CD4-positive, alpha-beta T cell treated with Interleukin-6 for 4 hours (primary cell): ENCODE measurements around the gene PDZRN3.

Experiments used
- DNase-seq: peaks from one replicate; pipeline ENCODE4 v3.0.0-alpha.2; 2020; ENCODE audit warnings: mixed read lengths

Gene PDZRN3

DNA sequence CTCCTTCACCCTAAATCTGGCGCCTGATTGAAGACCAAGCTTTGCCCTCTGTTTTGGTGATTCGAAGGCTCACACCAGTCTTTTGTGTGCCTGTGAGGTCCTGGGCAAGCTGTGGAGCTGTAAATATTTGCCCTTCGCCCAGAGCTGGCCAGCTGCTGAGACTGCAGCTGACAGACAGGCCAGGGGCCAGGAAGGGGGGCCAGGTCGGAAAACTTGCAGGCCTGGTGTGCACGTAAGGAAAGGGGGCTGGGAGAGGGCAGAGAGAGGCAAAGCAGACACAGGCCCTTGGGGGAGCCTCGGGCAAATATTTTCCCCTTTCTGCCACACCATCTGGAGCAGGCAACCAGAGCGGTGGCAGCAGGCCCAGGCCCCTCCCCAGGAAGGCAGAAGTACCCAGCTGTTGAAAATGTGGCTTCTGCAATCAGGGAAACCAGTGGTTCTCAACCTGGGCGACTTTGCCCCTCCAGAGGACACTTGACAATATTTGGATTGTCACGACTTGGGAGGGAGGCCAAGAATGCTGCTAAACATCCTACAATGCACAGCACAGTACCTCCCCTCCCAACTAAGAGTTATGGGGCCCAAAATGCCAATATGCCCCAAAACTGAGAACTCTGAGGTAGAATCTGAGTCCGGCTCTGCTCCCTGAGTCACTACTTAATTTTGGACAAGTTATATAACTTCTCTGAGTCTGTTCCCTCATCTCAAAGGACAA lies 2.5 kb downstream of the PDZRN3 start:
- DNase-seq: no peak

DNA sequence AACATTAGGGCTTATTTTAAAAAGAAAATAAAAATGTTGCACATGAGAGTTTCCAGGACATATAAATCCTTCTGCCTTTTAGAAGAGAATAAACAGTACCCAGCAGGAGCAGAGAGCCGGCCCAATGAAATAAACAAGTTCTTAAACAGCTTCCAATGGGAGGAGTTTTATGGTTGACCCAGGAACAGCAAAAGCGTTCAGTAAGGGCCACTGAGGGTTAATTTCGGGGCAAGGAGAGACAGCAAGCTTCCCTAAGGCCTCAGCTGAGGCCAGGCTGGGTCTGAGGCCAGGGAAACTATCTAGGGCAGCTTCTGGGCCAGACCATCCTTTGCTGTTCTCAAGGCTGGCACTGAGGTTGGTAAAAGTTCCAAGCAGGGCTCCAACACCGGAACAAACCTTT lies 3.4 kb downstream of the PDZRN3 start:
- no peak for DNase-seq

DNA sequence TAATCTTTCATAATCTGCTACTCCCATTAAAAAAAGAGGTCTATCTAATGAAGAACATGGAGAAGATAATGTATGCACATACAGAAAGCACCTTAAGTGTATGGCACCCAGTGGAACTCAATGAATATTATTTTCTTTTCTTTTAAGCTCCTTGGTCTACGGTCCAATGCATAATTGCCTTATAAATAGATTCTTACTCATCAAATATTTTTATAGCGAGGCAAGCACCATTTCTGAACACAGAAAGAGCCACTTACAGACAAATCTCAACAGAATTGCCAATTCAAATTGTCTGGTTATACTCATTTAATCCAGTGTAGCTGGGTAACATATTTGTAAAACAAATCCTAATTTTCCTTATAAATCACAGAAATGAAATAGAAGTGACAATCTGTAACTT lies 6.3 kb downstream of the PDZRN3 start:
- DNase-seq: no peak

DNA sequence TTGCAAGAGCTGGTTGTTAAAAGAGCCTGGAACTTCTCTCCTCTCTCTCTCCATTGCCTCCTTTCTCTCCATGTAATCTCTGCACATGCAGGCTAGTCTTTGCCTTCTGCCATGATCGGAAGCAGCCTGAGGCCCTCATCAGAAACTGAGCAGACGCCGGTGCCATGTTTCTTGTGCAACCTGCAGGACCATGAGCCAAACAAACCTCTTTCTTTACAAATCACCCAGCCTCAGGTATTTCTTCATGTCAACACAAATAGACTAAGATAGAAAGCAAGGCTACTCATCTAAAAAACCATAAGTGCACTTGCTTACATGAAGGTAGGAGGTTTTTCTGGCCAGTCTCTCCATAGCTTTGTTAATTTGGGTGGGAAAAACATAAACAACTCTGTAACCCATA lies 8.7 kb downstream of the PDZRN3 start:
- DNase-seq: no peak

DNA sequence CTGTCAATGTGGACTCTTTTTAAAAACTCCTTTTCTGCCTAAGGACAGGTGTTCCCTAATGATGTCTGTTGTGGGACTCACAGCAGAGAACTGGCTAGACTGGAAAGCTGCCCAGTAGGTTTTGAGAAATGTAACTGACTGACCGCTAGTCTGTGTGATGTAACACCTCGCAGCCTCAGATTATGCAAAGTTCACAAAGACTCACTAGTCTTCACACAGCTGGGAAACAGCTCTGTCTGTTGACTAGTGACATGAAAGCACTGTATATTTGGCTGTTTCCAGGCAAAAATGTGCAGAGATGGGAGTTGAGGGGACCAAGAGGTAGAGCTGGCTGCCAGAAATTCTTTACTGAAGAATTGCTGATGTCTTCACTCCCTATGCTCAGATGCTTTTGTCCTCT lies 10.3 kb downstream of the PDZRN3 start:
- DNase-seq: no peak

DNA sequence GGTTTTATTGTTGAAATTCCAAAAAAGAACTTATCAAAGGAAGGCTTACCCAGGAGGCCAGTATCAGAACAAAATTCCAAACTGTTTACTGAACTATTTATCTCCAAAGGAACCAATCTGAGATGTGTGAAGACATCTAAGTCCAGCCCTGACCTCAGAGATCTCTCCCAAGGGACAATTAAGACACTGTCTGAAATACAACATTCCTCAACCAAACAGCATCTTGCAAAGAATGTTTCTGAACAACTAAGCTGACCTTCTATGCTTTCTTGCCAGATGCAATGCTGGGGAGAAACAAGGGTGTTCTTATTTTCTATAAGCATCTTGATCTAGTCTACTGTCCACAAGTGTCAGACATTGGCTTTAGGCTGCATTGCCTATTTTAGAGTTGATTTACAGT lies 13.6 kb downstream of the PDZRN3 start:
- DNase-seq: no peak

DNA sequence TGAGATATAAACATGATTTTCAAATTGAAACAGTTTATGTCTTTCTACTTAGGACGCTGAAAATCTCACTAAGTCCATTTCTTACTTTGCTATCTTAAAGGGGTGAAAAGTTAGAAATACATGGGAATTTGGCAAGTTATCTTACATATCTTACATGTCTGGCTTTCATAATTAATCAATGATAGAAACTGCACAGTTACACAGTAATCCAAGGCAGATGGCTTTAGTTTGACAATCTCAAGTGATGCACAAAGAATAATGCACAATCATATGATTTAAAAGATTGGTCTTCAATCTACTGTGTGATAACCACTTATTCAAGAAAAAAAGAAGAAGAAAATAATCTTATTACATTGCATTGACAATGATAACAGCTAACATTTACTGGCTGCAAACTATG lies 14.2 kb downstream of the PDZRN3 start:
- no peak for DNase-seq

DNA sequence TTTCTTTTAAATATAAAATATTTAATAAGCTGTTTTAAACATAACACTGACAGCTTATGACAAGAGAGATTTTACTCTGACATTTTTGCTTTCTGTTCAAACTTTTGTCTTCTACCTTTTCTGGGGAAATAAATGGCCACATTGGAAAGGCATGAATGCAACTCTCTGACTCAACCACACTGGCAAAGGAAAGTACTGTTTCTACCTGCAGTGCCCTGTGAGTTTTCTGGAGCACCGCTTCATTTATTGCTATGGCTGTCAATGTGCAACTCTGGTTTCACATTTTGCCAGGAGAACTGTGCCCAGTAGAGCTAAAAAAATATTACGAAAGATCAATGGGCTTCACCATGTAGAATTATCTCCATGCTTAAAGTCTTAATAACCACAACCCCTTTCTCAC lies 15.1 kb downstream of the PDZRN3 start:
- no peak for DNase-seq

DNA sequence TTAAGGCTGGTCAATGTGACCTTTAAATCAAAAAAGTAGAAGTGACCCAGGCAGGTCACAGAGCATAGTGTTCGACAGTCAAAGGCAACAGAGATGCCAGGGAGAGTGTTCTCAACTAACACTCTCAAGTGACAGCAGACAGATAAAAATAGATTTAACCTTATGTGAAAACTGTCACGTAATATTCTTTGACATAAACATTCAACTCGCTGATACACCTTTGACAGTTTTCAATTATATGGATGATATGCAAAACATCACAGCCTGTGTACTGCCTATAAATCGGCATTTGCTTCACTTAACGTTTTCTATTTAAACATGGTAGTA lies 15.5 kb downstream of the PDZRN3 start:
- DNase-seq: no peak

DNA sequence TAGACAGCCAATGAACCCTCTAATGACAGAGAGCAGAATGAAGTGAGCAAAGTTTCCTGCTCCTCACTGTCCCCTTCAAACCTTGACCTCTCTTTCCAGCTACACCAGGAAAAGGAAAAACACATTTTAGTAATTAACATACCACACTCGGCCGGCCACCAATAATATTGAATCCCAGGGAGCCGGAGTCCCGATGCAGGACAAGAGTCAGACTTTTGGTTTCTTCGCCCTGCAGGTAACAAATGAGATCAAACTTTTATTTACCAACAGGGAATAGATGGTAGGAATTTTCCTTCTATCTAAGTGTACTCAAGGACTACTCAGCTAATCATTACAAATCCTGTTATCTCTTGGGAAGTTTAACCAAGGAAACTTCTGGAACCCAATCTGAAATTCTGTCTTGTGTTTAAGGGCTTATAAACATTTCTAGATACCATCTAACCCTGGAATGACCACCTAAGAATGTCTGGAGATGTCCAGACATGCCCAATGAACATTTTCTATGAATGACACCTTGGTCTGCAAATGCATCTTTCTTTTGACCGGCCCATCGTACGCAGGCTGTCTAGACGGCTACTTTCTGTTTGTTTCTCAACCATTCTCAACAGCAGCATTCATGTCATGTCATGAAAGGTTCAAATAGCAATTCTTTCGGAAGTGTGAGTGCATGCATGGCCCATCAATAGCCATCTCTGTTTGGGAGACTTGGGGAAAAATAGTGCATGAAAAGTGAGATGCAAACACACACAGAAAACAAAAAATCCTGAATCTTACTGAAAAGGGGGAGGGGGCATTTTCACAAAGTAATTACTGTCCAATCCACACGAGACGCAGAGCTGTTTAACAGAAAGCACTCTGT lies 16.1 kb downstream of the PDZRN3 start:
- DNase-seq: no peak

DNA sequence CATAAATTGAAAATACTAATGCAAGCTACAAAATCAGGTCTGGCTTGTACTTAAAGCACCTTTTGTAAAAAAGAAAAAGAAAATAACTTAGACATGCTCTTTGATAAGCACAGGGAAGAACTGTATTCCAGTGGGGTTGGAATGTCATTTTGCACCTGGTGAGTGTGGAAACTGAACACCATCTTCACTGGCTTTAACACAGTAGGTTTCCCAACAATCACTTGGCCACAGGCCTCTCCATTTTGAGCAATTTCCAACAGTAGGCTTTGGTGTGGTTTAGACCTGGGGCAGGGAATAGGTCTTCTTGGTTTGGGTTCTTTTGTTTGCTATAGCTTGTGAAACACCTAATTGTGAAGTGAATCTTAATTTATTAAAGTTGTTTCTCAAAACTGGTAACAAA lies 18.9 kb downstream of the PDZRN3 start:
- DNase-seq: no peak

DNA sequence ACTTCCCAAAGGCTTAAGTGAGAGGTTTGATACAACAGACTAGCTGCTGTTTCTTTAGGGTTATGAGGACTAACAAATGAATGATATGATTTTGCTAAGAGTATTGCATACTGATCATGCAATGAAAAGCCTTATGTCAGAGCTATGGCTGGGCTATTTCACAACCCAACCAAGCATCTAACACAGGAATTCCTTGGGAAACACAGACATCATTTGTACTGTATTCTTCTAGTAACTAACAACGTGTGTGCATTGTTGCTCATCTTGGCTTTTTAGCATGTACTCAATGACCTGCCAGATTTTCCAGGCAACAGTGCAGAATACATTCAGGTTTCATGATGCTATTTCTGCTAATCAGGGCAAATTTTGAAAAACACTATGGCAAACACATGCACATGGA lies 19.3 kb downstream of the PDZRN3 start:
- DNase-seq: no peak

DNA sequence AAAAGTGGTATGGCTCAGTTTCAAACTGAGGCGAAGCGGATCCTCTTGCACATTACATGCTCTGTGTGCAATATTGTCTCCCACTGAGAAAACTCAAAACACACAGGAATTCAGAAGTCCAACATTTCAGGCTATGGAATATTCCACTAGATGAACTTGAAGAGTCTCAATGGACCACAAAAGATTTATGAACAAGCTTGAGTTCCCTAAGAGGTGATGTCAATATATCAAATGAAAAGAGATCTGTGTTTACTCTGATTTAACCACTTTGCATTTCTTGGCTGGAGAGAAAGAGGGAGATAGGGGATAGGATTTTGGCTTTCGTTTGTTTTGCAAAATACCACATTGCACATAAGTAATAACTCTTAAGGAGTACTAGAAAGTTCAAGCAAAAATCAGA lies 20.3 kb downstream of the PDZRN3 start:
- DNase-seq: no peak

DNA sequence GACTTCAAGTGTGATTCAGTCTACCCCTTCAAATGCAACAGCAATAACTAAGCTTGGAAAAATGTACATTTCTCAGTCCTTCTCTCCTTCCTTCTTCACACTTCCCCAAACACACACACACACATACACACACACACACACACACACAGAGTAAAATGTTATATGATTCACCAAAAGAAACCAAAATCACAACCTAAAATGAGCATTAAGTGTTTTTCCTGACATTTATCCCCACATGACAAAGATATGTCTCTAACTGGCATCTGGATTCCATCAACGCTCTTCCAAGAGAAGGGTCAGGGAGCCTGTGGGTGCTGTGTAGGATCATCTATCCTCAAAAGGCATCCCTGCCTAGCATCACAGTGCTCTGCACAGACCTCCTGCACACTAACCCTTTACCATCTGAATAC lies 21.0 kb downstream of the PDZRN3 start:
- DNase-seq: no peak

DNA sequence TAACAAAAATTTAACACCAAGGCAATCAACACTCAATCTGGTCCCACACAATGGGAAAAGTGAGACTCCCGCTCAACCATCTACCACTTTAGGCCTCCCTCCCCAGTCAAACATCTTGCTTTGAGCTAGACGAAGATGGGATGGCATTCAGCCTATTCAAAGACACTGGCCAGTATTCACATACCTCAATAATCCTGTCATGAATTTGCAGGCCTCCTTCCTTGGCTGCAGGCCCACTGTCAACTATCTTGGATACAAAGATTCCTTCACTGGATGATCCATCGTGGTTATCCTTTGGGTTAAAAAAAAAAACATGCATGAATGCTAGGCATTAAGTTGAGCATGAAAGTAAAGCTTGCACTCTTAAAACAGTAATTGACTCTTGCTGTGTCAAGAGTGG lies 22.6 kb downstream of the PDZRN3 start:
- DNase-seq: no peak

DNA sequence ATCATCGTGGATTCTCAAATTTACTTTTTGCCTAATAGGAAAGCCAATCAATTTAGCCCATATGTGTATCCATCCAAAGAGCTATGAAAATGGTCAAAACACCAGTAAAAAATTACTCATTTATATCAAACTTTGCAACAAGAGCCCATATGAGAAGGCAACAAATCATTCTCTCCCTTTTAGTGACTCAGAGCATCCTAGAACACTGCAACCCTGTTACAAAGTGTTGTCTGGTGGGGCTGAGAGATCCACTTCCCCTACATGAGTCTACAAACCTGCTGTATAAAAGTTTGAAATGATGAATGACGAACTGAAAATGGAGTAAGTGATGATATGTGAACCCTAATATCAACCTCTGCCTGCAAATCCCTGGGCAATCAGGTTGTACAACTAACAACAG lies 23.3 kb downstream of the PDZRN3 start:
- no peak for DNase-seq

DNA sequence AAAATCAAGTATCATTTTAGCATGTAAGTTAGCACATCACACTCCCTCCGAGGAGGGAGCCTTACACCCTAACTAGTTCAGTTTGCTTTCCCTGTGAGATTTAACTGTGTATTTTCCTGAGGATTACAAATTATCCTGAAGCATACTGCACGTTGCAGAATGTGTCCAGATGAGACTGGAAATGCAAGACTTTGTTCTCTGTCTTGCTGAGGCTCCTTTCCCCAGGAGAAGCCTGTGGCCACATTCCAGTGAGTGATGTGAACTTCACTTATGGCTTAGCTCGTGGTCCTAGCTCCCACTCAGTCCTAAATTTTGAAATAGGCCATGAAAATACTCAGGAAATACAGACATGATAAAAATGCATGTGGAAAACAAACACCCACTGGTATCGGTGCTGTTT lies 23.7 kb downstream of the PDZRN3 start:
- no peak for DNase-seq

DNA sequence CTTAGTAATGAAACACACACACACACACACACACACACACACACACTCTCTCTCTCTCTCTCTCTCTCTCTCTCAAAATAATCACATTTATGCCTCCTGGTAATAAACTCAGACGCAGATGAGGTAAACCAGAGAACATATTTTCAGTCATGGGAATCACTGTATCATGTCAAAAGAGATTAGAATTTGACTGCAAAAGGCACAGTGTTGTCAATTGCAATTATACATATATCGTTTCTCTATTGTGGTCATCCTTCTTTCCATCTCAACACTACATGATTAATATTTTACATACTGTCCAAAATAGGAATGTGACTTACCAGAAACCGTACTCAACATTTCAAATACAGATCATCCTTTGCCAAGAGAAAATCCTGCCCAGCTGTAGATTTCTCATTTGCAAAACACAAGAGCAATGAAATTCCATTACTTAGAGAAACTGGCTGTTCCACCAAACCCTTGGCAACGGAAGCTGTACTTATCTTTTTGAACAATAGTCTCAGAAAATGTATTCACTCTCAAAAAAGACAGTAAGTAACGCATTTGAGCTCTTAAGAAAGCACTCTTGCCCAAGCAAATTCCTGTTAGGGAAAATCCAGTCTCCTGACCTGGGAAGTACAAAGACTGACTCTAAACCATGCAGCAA lies 24.3 kb downstream of the PDZRN3 start:
- DNase-seq: no peak

DNA sequence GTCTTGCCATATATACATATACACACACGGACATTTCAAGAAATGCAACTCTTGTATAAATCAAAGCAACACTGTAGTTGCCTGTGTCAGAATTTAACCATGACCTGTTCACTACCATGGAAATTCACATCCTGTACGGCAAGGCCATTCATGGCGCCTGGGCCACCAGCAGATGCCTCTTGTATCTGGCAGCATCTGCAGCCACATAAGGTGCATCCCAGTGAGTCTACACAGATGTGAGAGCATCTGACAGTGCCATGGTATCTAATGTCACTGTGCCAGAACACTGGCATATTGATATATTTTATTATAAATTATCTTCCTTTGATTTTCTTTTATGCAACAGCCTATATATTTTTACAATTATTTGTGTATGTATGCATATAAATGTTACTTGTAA lies 25.1 kb downstream of the PDZRN3 start:
- no peak for DNase-seq

DNA sequence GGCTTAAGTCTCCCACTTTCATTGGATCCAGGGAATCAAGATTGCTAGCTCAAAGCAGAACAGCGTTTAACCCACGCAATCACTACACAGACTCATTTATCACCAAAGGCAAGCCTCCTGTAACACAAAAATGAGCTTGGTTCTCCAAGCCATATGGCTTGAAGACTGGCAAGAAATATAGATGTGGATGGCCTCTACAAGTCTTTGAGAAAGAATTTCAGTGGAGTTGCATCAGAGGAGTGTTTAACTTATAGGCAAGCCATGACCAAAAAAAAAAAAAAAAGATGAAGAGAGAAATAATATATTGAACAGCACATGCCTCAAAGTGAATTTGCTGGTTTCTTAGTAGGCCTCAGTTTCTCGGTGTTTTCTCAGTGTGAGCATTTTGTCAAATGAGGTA lies 27.3 kb downstream of the PDZRN3 start:
- DNase-seq: no peak

DNA sequence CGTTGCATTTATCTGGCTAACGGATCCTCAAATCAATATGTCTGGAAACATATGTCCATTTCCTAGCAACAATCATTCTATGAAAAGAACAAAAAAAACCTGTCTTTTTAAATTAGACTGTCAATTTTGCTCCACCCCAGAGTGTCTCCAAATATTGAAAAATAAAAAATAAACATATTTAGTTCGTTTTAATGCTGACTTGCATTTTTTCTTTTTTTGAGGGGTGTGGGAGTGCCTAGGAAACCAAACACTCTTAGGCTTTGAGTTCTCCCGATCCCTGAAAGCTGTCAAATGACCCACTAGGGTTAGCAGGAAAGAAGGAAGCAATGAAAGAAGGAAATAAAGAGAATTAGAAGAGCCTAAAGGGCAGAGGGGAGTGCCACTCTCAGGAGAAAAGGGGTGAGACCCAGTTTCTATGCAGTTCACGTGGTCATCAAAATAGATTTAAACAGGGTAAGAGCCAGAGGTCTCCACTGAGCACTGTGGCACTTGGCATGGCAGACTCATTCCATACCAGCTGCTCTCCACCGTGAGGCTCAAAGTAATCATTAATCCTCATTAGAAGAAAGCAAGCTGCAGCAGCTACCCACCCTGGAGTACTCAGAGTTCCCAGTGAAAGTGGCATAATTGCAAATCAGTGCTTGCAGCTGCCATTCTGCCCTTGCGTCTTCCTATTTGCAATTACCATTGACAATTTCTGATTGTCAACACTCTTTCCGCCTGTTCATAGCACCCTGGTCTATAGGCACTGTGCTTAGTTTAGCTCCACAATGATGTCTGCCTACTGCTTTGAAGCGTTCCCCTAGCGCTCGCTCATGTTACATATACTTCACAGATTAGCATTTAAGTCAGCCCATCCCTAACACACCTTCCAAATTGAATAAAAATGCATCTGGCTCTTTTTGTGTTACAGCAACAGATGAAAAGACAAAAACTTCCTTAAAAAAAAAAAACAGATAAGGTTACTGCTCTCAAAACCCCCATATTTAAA lies 32.3 kb downstream of the PDZRN3 start:
- no peak for DNase-seq

DNA sequence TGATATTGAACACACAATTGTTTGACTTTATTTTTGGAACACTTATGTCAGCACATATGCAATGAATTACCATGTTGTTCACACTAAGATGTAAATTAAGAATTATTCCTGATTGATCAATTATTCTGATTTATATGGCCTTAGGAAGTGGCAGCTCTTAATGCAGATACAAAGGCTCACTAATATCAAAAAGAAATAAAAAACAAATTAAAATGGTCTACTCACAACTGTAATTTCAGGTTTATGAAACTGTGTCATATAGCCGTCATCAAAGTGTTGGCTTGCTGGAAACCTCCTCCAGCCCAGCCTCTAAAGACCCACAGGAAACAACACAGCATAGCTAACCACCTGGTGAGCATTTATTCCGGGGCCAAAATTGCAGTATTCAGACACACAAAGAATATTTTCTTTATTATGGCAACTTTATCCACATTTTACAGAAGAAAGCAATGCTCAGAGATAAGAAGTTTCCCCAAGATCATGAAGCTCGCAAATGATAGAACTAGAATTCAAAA lies 33.4 kb downstream of the PDZRN3 start:
- DNase-seq: no peak

DNA sequence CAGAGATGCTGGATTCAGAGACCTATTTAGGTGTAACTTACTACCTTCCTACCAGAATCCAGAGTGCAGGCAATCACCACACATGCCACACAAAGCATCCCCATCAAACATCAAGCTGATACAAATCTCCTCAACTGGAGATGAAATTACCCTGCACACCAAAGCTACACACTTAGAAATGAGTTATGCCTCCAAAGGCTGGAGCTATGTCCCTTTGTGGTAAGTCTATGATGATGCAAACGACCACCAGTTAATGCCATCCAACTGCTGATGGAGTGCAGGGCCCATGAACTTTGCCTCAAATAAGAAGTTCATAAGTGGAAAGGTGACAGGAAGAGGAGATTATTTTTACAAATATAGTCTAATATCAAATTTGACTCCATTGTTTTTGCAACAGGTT lies 38.1 kb downstream of the PDZRN3 start:
- DNase-seq: no peak
